Large intestine (tissue), 3 donors: Measurements from ENCODE around the gene ITGBL1. TPM values are rescaled to one million over a fixed set of nuclear protein-coding genes. Genes with fewer than 3 reads are reported as not detected.

Experiments
- DNase-seq, 2 donors: peaks; one replicate each; pipeline versions ENCODE4 v3.0.0 to v3.0.0-alpha.2; 2013
- H3K27ac ChIP-seq: one replicate; pipeline ENCODE4 v1.5.1; 2013; ENCODE audit warnings: low read length
- H3K27me3 ChIP-seq: 2 replicates; pipeline ENCODE4 v1.6.1; 2013; ENCODE audit warnings: low read length; ENCODE audit not compliant: control insufficient read depth, insufficient read depth
- H3K36me3 ChIP-seq: 2 replicates; pipeline ENCODE4 v1.6.1; 2013; ENCODE audit warnings: low read length; ENCODE audit not compliant: control insufficient read depth, insufficient read depth
- H3K4me1 ChIP-seq: one replicate; pipeline ENCODE4 v1.6.1; 2013; ENCODE audit warnings: low read length; ENCODE audit not compliant: control insufficient read depth, insufficient read depth
- H3K4me3 ChIP-seq: one replicate; pipeline ENCODE4 v1.5.1; 2013; ENCODE audit warnings: low read length
- H3K9me3 ChIP-seq: one replicate; pipeline ENCODE4 v1.6.1; 2013; ENCODE audit warnings: mild to moderate bottlenecking, low read depth, low read length, moderate library complexity; ENCODE audit not compliant: control insufficient read depth
- WGBS: methylation state at CpG from one replicate; pipeline ENCODE4 v1.1.5; 2013; ENCODE audit warnings: low lambda C conversion rate; ENCODE audit not compliant: insufficient coverage; 5-methylcytosine and 5-hydroxymethylcytosine counted together
- polyA plus RNA-seq: library from polyadenylated mRNA; unstranded; fragments of 120-200 nt; gene quantifications from one replicate; pipeline ENCODE4 v1.2.1, GENCODE V29; 2013

Gene ITGBL1
- polyA plus RNA-seq, 1 donor = 0.13 TPM

DNA sequence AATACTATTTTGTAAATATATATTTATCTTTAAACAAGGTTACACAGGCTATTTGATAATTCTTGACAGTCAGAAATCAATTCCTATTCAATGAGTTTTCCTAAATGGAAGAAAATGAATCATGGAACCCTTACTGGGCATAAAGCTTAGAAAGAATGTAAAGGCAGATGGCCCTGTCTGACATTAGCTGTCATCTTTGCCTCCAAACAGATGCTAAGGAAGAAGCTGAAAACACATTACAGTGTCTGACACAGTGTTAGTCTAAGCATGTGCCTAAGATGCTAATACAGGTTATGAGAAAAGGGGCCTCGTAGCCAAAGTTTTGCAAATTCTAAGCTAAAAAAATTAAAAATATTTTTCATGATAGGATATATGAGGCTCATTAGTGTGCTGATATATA is 112.8 kb downstream of the ITGBL1 start:
- Histone ChIP-seq H3K36me3 (no peaks in the 10 kb centered on the region), H3K27ac (no peak overlapping the region), H3K27me3 (no peaks in the 10 kb centered on the region), H3K9me3 (no peaks in the 10 kb centered on the region), H3K4me3 (no peak overlapping the region), H3K4me1 (no peaks in the 10 kb centered on the region)
- WGBS = 91% methylated on average over 1 of the region's 1 CpG
- DNase-seq = no peak

DNA sequence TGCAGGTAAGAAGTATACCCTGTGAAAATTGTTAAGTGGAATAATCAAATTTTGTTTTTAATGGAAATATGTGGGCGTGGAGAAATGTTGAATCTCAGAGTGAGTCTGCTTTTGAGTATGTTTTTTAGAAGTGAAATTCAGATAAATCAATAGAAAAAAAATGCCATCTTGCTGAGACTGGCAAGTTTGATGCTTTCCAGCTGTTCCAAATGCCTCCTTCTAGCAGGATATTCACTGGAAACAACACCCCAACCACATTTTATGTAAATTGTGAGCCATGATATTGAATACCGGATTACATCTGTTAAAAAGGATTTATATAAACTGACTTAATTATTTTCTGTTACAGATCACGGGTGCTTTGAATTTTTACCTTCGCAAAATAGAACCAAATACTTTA is 115.4 kb downstream of the ITGBL1 start:
- DNase-seq = no peak
- H3K27ac ChIP-seq = no peak overlapping the region
- H3K27me3 ChIP-seq = no peaks in the 10 kb centered on the region
- no peaks in the 10 kb centered on the region for H3K36me3 ChIP-seq
- no peak overlapping the region for H3K4me3 ChIP-seq
- no peaks in the 10 kb centered on the region for H3K4me1 ChIP-seq
- WGBS = 93% methylated on average over 3 of the region's 4 CpGs
- no peaks in the 10 kb centered on the region for H3K9me3 ChIP-seq

DNA sequence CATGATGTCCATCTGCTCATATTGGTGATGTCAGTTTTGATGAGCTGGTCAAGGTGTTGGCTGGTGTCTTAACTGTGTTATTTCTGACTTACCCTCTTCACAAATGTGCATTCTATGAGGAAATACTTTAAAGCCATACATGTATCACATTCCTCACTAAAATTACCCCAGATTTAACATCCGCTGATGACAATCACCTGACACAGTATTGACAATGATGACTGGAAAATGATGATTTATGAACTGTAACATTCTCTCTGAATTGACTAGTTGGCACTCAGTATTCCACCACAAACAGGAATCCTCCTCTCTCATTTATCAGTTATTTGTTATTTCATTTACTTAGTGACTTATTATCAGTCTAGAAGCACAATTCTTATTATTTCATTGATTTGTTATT is 117.3 kb downstream of the ITGBL1 start:
- H3K36me3 ChIP-seq = no peaks in the 10 kb centered on the region
- no CpG with 5 or more reads among the region's 1 CpG for WGBS
- H3K27ac ChIP-seq = no peak overlapping the region
- no peaks in the 10 kb centered on the region for H3K27me3 ChIP-seq
- H3K9me3 ChIP-seq = no peaks in the 10 kb centered on the region
- no peak for DNase-seq
- H3K4me3 ChIP-seq = no peak overlapping the region
- no peaks in the 10 kb centered on the region for H3K4me1 ChIP-seq

DNA sequence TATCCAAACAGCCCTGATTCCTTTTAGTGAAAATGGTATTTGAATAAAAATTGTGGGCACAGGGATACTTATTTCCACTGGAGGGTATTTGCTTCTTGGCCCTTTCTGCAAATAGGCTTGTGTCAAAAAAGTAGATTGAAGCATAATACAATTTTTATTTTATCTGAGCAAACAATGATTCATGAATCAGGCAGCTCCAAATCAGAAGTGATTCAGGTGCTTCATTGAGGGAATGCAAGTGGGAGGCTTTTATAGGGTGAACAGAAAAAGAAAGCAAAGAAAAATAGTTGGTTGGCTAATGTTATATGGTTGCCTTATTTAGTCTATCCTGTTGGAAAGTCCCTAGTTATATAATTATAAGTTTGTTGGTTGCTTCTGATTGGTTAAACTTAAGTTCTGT is 117.9 kb downstream of the ITGBL1 start:
- no peak overlapping the region for H3K4me3 ChIP-seq
- DNase-seq = no peak
- H3K27me3 ChIP-seq = no peaks in the 10 kb centered on the region
- no peak overlapping the region for H3K27ac ChIP-seq
- H3K9me3 ChIP-seq = no peaks in the 10 kb centered on the region
- no peaks in the 10 kb centered on the region for H3K4me1 ChIP-seq
- no peaks in the 10 kb centered on the region for H3K36me3 ChIP-seq

DNA sequence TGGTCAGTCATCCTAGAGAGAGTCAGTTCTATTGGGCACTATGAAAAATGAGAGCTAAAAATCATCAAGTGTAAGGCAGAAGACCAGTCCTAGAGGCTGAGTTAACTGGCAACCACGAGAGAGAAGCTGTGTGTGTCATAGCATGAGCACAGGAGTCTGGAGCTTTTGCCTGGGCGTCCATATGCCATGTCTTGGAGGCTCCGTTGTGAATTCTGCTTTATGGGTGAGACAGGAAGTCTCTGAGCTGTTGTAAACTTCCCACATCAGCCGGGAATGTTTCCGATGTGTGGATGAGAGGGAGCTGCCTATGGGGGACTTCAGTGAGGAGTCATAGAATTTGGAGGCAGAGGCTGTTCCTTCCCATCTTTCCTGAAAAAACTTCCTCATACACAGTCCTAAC is 120.0 kb downstream of the ITGBL1 start:
- Histone ChIP-seq H3K27me3 (no peaks in the 10 kb centered on the region), H3K36me3 (no peaks in the 10 kb centered on the region), H3K27ac (no peak overlapping the region), H3K4me3 (no peak overlapping the region), H3K4me1 (no peaks in the 10 kb centered on the region), H3K9me3 (no peaks in the 10 kb centered on the region)
- DNase-seq = no peak
- no CpG with 5 or more reads among the region's 5 CpGs for WGBS

DNA sequence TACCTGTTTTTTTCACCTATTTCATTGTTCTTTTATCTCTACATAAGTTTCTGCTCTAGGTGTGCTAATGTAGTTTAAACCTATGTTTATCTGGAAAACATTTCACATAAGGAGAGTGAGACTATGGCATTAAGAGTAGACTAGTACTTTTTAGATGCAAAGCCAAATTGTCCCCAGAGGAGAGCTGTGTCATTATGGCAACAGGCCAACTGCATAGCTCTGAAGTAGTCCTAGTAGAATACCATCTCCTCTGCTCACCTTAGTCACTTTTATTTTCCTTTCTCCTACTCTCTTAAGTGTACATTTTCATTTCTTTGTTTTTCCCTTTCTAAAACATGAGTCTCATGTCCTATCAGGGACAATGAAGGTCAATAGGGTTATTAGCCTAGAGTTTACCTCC is 123.1 kb downstream of the ITGBL1 start:
- H3K4me3 ChIP-seq = no peak overlapping the region
- H3K9me3 ChIP-seq = no peaks in the 10 kb centered on the region
- no peak for DNase-seq
- H3K4me1 ChIP-seq = no peaks in the 10 kb centered on the region
- H3K27ac ChIP-seq = no peak overlapping the region
- H3K36me3 ChIP-seq = no peaks in the 10 kb centered on the region
- H3K27me3 ChIP-seq = no peaks in the 10 kb centered on the region

DNA sequence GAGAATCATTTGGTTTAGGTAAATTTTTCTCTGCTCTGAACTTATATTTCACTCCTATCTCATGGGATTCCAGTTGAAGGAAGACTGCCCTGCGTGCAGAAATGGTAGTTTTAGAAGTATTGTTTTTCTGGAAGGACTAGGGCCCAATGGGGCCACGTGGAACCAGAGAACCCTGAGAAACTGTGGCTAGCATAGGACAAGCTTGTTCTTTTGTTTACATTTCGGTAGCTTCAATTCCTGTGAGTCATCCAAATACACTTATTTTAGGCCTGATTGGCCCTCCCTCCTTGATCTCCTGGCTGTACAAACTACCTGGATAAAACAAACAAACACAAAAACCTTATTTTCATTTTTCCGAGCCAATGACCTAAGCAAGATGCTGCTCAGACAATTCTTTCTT is 124.0 kb downstream of the ITGBL1 start:
- no peak for DNase-seq
- Histone ChIP-seq H3K36me3 (no peaks in the 10 kb centered on the region), H3K9me3 (no peaks in the 10 kb centered on the region), H3K27me3 (no peaks in the 10 kb centered on the region), H3K4me3 (no peak overlapping the region), H3K4me1 (no peaks in the 10 kb centered on the region), H3K27ac (no peak overlapping the region)
- no CpG with 5 or more reads among the region's 4 CpGs for WGBS

DNA sequence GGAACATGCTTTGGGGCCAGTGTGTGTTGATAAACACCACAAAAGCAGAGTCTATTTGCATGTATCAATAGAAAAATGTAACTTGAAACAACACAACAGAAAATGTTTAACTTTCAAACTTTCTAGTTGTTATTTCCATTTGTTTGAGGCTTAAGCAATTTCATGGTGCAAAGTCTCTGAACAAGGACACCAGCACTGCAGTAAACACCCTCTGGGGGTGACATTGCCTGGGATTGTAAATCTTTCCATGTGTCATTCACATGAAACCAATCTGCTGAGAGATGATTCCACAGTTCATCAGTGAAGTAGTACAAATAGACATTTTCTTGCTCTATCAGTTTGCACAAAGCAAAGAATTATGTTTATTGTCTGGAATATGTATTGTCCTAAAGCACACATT is 124.5 kb downstream of the ITGBL1 start:
- Histone ChIP-seq H3K27me3 (no peaks in the 10 kb centered on the region), H3K9me3 (no peaks in the 10 kb centered on the region), H3K4me1 (no peaks in the 10 kb centered on the region), H3K36me3 (no peaks in the 10 kb centered on the region), H3K4me3 (no peak overlapping the region), H3K27ac (no peak overlapping the region)
- no peak for DNase-seq

DNA sequence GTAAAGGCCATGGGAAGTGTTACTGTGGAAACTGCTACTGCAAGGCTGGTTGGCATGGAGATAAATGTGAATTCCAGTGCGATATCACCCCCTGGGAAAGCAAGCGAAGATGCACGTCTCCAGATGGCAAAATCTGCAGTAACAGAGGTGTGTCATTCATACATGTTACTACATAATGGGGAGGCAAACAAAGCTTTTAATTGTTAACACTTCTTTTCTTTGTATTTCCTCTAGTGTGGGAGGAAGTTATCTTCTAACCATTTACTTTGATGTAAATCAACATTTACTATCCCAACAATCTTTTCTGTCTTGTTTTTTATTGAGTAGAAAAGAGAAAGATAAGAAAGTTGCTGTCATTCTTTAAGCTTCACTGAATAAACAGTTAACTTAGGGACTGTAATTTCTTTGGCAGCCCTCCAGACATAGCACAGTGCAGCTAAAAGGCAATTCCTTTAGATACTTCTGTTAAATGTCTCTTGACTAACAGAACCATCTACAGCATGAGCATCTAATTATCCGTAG is 126.9 kb downstream of the ITGBL1 start:
- H3K36me3 ChIP-seq = no peaks in the 10 kb centered on the region
- WGBS = no CpG with 5 or more reads among the region's 4 CpGs
- DNase-seq = no peak

DNA sequence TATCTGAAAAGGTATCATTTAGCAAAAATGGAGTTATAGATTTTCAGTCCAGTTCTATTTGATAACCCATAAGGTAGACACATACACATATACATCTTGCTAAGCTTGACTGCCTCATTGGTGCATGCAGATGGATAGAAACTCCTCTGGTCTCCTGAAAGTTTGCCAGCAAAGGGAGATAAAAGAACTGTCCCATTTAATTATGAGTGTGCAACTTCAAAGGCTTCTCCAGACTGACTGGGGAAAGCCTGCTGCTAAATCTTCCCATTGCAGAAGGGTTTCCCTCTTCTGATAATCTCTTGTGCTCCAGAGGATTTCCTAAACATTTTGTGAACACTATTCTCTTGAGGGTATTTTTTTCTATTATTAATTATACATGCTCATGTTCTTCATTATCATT is 131.9 kb downstream of the ITGBL1 start:
- no peak for DNase-seq
- H3K27me3 ChIP-seq = no peaks in the 10 kb centered on the region
- H3K4me1 ChIP-seq = no peaks in the 10 kb centered on the region
- no peak overlapping the region for H3K4me3 ChIP-seq
- no peaks in the 10 kb centered on the region for H3K36me3 ChIP-seq
- H3K9me3 ChIP-seq = no peaks in the 10 kb centered on the region
- H3K27ac ChIP-seq = no peak overlapping the region

More for the DNA sequence above, 126.9 kb downstream of the ITGBL1 start:
- no peaks in the 10 kb centered on the region for H3K9me3 ChIP-seq
- H3K4me3 ChIP-seq = no peak overlapping the region
- no peaks in the 10 kb centered on the region for H3K27me3 ChIP-seq
- H3K4me1 ChIP-seq = no peaks in the 10 kb centered on the region
- no peak overlapping the region for H3K27ac ChIP-seq

DNA sequence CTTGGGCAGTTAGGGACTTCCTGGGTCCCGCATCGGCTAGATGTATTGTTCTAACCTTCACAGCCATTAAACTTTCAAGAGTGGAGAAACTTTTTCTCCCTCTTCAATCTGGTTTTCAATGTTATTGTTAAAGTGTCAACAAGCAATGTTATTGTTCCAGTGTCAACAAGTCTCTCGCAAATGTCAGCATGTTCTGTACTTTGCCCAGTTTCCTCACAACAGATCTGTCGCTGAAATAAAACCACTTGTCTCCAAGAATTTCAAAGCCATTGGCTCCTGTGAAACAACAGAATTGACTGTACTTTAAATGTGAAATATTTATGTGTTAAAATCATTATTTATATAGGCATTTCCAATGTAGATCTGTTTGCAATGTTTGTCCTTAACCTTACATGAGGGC is 138.0 kb downstream of the ITGBL1 start:
- no CpG with 5 or more reads among the region's 4 CpGs for WGBS
- Histone ChIP-seq H3K27ac (no peak overlapping the region), H3K4me3 (no peak overlapping the region), H3K27me3 (no peaks in the 10 kb centered on the region), H3K9me3 (no peaks in the 10 kb centered on the region), H3K36me3 (no peaks in the 10 kb centered on the region), H3K4me1 (no peaks in the 10 kb centered on the region)
- no peak for DNase-seq
